Liver (tissue), 9 donors: ENCODE measurements around the gene FXYD7. TPM values are rescaled to one million over a fixed set of nuclear protein-coding genes. Genes with fewer than 3 reads are reported as not detected.

Source experiments
- DNase-seq: peaks from one replicate; pipeline ENCODE4 v3.0.0-alpha.2; 2017; ENCODE audit warnings: low spot score
- H3K27ac ChIP-seq, 2 donors: one replicate each; pipeline ENCODE4 v1.7.0; 2013; ENCODE audit warnings: inconsistent platforms in 2 of 2, low read length in 2 of 2, control low read depth in 1 of 2, low read depth in 1 of 2, mild to moderate bottlenecking in 1 of 2
- H3K27me3 ChIP-seq, 4 donors: one replicate each; pipeline versions ENCODE4 v1.6.1 to v1.7.0; 2013; ENCODE audit warnings: low read length in 3 of 4, inconsistent platforms in 1 of 4, mild to moderate bottlenecking in 1 of 4, moderate library complexity in 1 of 4; ENCODE audit not compliant: control insufficient read depth in 4 of 4, insufficient read depth in 4 of 4
- H3K36me3 ChIP-seq, 4 donors: one replicate each; pipeline versions ENCODE4 v1.6.1 to v1.7.0; 2013; ENCODE audit warnings: low read length in 3 of 4, mild to moderate bottlenecking in 3 of 4, low read depth in 1 of 4, moderate library complexity in 1 of 4; ENCODE audit not compliant: control insufficient read depth in 4 of 4, insufficient read depth in 3 of 4
- H3K4me1 ChIP-seq, 4 donors: one replicate each; pipeline versions ENCODE4 v1.6.1 to v1.7.0; 2013; ENCODE audit warnings: low read length in 3 of 4, mild to moderate bottlenecking in 3 of 4, moderate library complexity in 1 of 4; ENCODE audit not compliant: control insufficient read depth in 4 of 4, insufficient read depth in 4 of 4
- H3K4me3 ChIP-seq, 3 donors: one replicate each; pipeline versions ENCODE4 v1.6.1 to v1.7.0; 2013; ENCODE audit warnings: low read length in 3 of 3, control low read depth in 1 of 3, low read depth in 1 of 3, mild to moderate bottlenecking in 1 of 3
- H3K9ac ChIP-seq, 2 donors: one replicate each; pipeline ENCODE4 v1.7.0; 2013; ENCODE audit warnings: low read length in 2 of 2, mild to moderate bottlenecking in 2 of 2, moderate library complexity in 2 of 2, control low read depth in 1 of 2, low read depth in 1 of 2
- H3K9me3 ChIP-seq, 4 donors: one replicate each; pipeline versions ENCODE4 v1.6.1 to v1.7.0; 2013; ENCODE audit warnings: low read length in 3 of 4; ENCODE audit not compliant: control insufficient read depth in 4 of 4
- ATF3 ChIP-seq: IDR thresholded peaks from 2 replicates; pipeline ENCODE4 v1.6.1; 2016; ENCODE audit warnings: antibody characterized with exemption
- CTCF ChIP-seq: fragments of 150-350 bp; IDR thresholded peaks from 2 replicates; pipeline ENCODE4 v1.5.1; 2017; ENCODE audit warnings: improper control_type of control experiment, low read depth, low read length; ENCODE audit not compliant: missing input control
- EGR1 ChIP-seq, 2 donors: IDR thresholded peaks; 2 replicates each; pipeline ENCODE4 v1.6.1; 2016 to 2018; ENCODE audit warnings: antibody characterized with exemption in 2 of 2, low read depth in 2 of 2
- FOXA1 ChIP-seq: IDR thresholded peaks from 2 replicates; pipeline ENCODE4 v1.6.1; 2016; ENCODE audit warnings: antibody characterized with exemption
- FOXA2 ChIP-seq: IDR thresholded peaks from 2 replicates; pipeline ENCODE4 v1.6.1; 2016; ENCODE audit warnings: antibody characterized with exemption
- GABPA ChIP-seq, 2 donors: IDR thresholded peaks in 1 of 2; conservative IDR thresholded peaks in 1 of 2; 2 replicates each; pipeline ENCODE4 v1.6.1; 2016; ENCODE audit warnings: antibody characterized with exemption in 2 of 2, mild to moderate bottlenecking in 1 of 2, moderate library complexity in 1 of 2
- HNF4A ChIP-seq, 2 donors: conservative IDR thresholded peaks; 2 replicates each; pipeline ENCODE4 v1.6.1; 2016; ENCODE audit warnings: antibody characterized with exemption in 2 of 2, mild to moderate bottlenecking in 2 of 2
- HNF4G ChIP-seq: IDR thresholded peaks from 2 replicates; pipeline ENCODE4 v1.6.1; 2016; ENCODE audit warnings: antibody characterized with exemption
- MAX ChIP-seq: IDR thresholded peaks from 2 replicates; pipeline ENCODE4 v1.6.1; 2016; ENCODE audit warnings: antibody characterized with exemption
- NR2F2 ChIP-seq: IDR thresholded peaks from 2 replicates; pipeline ENCODE4 v1.6.1; 2016; ENCODE audit warnings: antibody characterized with exemption
- RAD21 ChIP-seq, 2 donors: IDR thresholded peaks; 2 replicates each; pipeline ENCODE4 v1.6.1; 2016; ENCODE audit warnings: antibody characterized with exemption in 2 of 2, mild to moderate bottlenecking in 2 of 2
- REST ChIP-seq: IDR thresholded peaks from 2 replicates; pipeline ENCODE4 v1.6.1; 2016; ENCODE audit warnings: antibody characterized with exemption, mild to moderate bottlenecking
- RXRA ChIP-seq, 2 donors: IDR thresholded peaks; 2 replicates each; pipeline ENCODE4 v1.6.1; 2017 to 2018; ENCODE audit warnings: antibody characterized with exemption in 2 of 2, mild to moderate bottlenecking in 1 of 2
- SP1 ChIP-seq: IDR thresholded peaks from 2 replicates; pipeline ENCODE4 v1.6.1; 2018; ENCODE audit warnings: antibody characterized with exemption, mild to moderate bottlenecking
- TAF1 ChIP-seq: conservative IDR thresholded peaks from 2 replicates; pipeline ENCODE4 v1.6.1; 2016; ENCODE audit warnings: antibody characterized with exemption, mild to moderate bottlenecking
- ZBTB33 ChIP-seq: IDR thresholded peaks from 2 replicates; pipeline ENCODE4 v1.6.1; 2016; ENCODE audit warnings: antibody characterized with exemption
- WGBS: extraction: QIAGEN DNeasy Blood & Tissue Kit; methylation state at CpG from one replicate; pipeline ENCODE4 v1.1.7; 2013; 5-methylcytosine and 5-hydroxymethylcytosine counted together
- polyA plus RNA-seq, 2 donors: library from polyadenylated mRNA; stranded (reverse) in 1 of 2; unstranded in 1 of 2; fragments of 200-250 nt in 1 of 2; fragments of >200 nt in 1 of 2; fragmentation: Nextera tagmentation in 1 of 2; extraction: Ambion mirVana in 1 of 2; gene quantifications; one replicate each; pipeline versions ENCODE4 v1.2.1 to v1.2.3, GENCODE V29; 2013 to 2015
- total RNA-seq, 2 donors: library from RNA; depleted of rRNA; stranded (reverse); fragments of >200 nt; gene quantifications; one replicate each; pipeline ENCODE4 v1.2.3, GENCODE V29; 2014
- donor health status: healthy.
- donor health status: healthy.
- donor health status: healthy.
- donor health status: healthy.
- donor health status: healthy.

FXYD7 gene
- total and polyA plus RNA-seq, 4 donors, result 0.08 to 0.09 TPM; not detected in 2

- no peaks in the 10 kb centered on the region for H3K36me3 ChIP-seq
- H3K27me3 ChIP-seq, result no peaks in the 10 kb centered on the region
- peaks cover 4 to 19% (median 15%) of the 10 kb centered on the region in 4 donors for H3K4me1 ChIP-seq
- TF ChIP-seq HNF4A (conservative IDR thresholded peaks at IDR 0.05) (no peak), ATF3 (no peak), NR2F2 (no peak), FOXA1 (no peak), EGR1 (IDR thresholded peaks at IDR 0.05; ENCODE audit: low read depth in 2 of 2) (no peak)
- no peak overlapping the region for H3K4me3 ChIP-seq
- no peak overlapping the region for H3K27ac ChIP-seq
- DNase-seq, result no peak
- no peaks in the 10 kb centered on the region for H3K9me3 ChIP-seq
- H3K9ac ChIP-seq, result no peak overlapping the region
- 92% methylated on average over 19 of the region's 19 CpGs for WGBS
These were observed 20.1 kb upstream of the FXYD7 start for GRCh38 chr19:35122687-35123551.

- Histone ChIP-seq H3K4me1 (peaks cover 4 to 19% (median 15%) of the 10 kb centered on the region in 4 donors), H3K27me3 (no peaks in the 10 kb centered on the region), H3K27ac (no peak overlapping the region), H3K36me3 (no peaks in the 10 kb centered on the region), H3K4me3 (peak overlapping the region in 1 of 3 donors; percentile 93), H3K9me3 (no peaks in the 10 kb centered on the region), H3K9ac (peak overlapping the region in 1 of 2 donors; percentile 90)
- no peak for DNase-seq
- 75% methylated on average over 5 of the region's 5 CpGs for WGBS
- TF ChIP-seq CTCF, result no peak
- no peak for TF ChIP-seq EGR1 (IDR thresholded peaks at IDR 0.05; ENCODE audit: low read depth in 2 of 2)
- no peak for TF ChIP-seq FOXA2
- no peak for TF ChIP-seq HNF4A (conservative IDR thresholded peaks at IDR 0.05)
- no peak for TF ChIP-seq HNF4G
- TF ChIP-seq ZBTB33, result no peak
- no peak for TF ChIP-seq RAD21 (IDR thresholded peaks at IDR 0.05)
- TF ChIP-seq RXRA (IDR thresholded peaks at IDR 0.05), result no peak
- TF ChIP-seq MAX, result no peak
- TF ChIP-seq TAF1, result no peak
- no peak for TF ChIP-seq GABPA (IDR thresholded peaks at IDR 0.05 in 1 of 2, conservative IDR thresholded peaks at IDR 0.05 in 1 of 2)
- no peak for TF ChIP-seq SP1
- TF ChIP-seq REST, result no peak
- no peak for TF ChIP-seq NR2F2
These were observed 19.5 kb upstream of the FXYD7 start for GRCh38 chr19:35123573-35123972.
